ENCODE results near the gene VIP. TPM values are rescaled to one million over a fixed set of nuclear protein-coding genes. Genes with fewer than 3 reads are reported as not detected.

Gene VIP
- total and polyA plus RNA-seq, 2 of the 4 experiments (the other 2 are of a cell fraction), result not detected

DNA sequence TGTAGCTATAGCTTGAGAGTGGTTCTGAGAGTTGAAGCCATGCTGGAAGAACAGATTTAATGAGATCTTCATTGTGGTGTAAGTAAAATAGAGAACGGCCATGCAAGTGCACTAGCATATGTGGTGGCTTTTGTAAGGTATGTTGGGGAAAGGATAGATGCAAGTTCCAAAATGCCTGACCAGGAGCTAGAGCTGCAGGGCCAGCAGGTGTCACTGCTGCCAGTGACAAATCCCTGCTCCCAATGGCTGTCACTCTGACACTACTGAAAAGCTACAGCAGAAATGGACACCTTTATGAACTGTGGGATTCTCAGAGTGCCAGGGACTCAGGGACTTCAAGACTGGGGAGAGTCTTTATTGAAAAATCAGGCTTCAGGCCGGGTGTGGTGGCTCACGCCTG lies 23.1 kb upstream of the VIP start:
- no peak overlapping the region for H2AK9ac ChIP-seq (replicated peaks; ENCODE audit: low read depth, low read length, poor library complexity)
- no peak overlapping the region for H3K4me3 ChIP-seq (ENCODE audit: insufficient read depth, low read depth, low read length)
- no peak overlapping the region for H2AFZ ChIP-seq (replicated peaks; ENCODE audit: low read length, poor library complexity)
- H3K9me3 ChIP-seq (ENCODE audit: control insufficient read depth, insufficient read depth, low read length), result no peaks in the 10 kb centered on the region; the same call in 1 of the 2 replicates
- DNase-seq (no peak), ATAC-seq (ENCODE audit: low read depth) (no peak)
- H4K5ac ChIP-seq (ENCODE audit: low read depth, low read length), result no peak overlapping the region
- dilution Hi-C loops (cut with HindIII; ENCODE audit: low sequenced_read_pairs, unreplicated experiment), result no loop called here
- peaks cover 1% of the 10 kb centered on the region; the same call in 1 of the 2 replicates for H3K4me1 ChIP-seq (ENCODE audit: control insufficient read depth, insufficient read depth, low read length)
- no peak overlapping the region for H2AK5ac ChIP-seq (ENCODE audit: low read depth, low read length)
- TF ChIP-seq, protein P1, sequence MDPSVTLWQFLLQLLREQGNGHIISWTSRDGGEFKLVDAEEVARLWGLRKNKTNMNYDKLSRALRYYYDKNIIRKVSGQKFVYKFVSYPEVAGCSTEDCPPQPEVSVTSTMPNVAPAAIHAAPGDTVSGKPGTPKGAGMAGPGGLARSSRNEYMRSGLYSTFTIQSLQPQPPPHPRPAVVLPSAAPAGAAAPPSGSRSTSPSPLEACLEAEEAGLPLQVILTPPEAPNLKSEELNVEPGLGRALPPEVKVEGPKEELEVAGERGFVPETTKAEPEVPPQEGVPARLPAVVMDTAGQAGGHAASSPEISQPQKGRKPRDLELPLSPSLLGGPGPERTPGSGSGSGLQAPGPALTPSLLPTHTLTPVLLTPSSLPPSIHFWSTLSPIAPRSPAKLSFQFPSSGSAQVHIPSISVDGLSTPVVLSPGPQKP (IDR thresholded peaks at IDR 0.05; ENCODE audit: borderline replicate concordance, low read depth, low read length), result no peak
- TF ChIP-seq, protein P2, sequence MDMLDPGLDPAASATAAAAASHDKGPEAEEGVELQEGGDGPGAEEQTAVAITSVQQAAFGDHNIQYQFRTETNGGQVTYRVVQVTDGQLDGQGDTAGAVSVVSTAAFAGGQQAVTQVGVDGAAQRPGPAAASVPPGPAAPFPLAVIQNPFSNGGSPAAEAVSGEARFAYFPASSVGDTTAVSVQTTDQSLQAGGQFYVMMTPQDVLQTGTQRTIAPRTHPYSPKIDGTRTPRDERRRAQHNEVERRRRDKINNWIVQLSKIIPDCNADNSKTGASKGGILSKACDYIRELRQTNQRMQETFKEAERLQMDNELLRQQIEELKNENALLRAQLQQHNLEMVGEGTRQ (IDR thresholded peaks at IDR 0.05; ENCODE audit: low read depth, low read length), result no peak
- TF ChIP-seq BHLHE40 (IDR thresholded peaks at IDR 0.05; ENCODE audit: low read depth, low read length) (no peak), FOS (IDR thresholded peaks at IDR 0.05; ENCODE audit: low read depth, low read length) (no peak), MXI1 (IDR thresholded peaks at IDR 0.05; ENCODE audit: borderline replicate concordance, low read depth, low read length) (no peak), CEBPB (IDR thresholded peaks at IDR 0.05; ENCODE audit: low read depth, low read length) (no peak), MAFK (IDR thresholded peaks at IDR 0.05; ENCODE audit: low read depth, low read length) (no peak), RFX5 (IDR thresholded peaks at IDR 0.05; ENCODE audit: low read depth, low read length) (no peak), POLR2A (IDR thresholded peaks at IDR 0.05; ENCODE audit: low read depth, low read length) (no peak), RCOR1 (IDR thresholded peaks at IDR 0.05; ENCODE audit: insufficient replicate concordance, low read length) (no peak), MAZ (IDR thresholded peaks at IDR 0.05; ENCODE audit: borderline replicate concordance, low read depth, low read length) (no peak), NFE2L2 (IDR thresholded peaks at IDR 0.05; ENCODE audit: low read depth, low read length) (no peak), RAD21 (IDR thresholded peaks at IDR 0.05; ENCODE audit: low read length) (no peak), SMC3 (IDR thresholded peaks at IDR 0.05; ENCODE audit: low read depth, low read length) (no peak)
- TF ChIP-seq, protein P3, sequence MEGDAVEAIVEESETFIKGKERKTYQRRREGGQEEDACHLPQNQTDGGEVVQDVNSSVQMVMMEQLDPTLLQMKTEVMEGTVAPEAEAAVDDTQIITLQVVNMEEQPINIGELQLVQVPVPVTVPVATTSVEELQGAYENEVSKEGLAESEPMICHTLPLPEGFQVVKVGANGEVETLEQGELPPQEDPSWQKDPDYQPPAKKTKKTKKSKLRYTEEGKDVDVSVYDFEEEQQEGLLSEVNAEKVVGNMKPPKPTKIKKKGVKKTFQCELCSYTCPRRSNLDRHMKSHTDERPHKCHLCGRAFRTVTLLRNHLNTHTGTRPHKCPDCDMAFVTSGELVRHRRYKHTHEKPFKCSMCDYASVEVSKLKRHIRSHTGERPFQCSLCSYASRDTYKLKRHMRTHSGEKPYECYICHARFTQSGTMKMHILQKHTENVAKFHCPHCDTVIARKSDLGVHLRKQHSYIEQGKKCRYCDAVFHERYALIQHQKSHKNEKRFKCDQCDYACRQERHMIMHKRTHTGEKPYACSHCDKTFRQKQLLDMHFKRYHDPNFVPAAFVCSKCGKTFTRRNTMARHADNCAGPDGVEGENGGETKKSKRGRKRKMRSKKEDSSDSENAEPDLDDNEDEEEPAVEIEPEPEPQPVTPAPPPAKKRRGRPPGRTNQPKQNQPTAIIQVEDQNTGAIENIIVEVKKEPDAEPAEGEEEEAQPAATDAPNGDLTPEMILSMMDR (conservative IDR thresholded peaks at IDR 0.05; ENCODE audit: low read depth, low read length), result no peak
- no peak overlapping the region for H2BK5ac ChIP-seq (ENCODE audit: low read depth, low read length, poor library complexity, severe bottlenecking)
- no peak overlapping the region for H3K27ac ChIP-seq (ENCODE audit: insufficient read depth, low read length)
- H3K79me1 ChIP-seq (ENCODE audit: low read depth in 1 of 2, low read length in 2 of 2), result no peaks in the 10 kb centered on the region
- in situ Hi-C loops (cut with MboI; ENCODE audit: low sequenced_read_pairs), result no loop called here
- H4K91ac ChIP-seq (ENCODE audit: insufficient read depth, low read depth, low read length), result no peak overlapping the region
- no peak overlapping the region for H3K23ac ChIP-seq (ENCODE audit: low read depth, low read length)
- H3K56ac ChIP-seq (ENCODE audit: extremely low read depth, insufficient read depth, low read length), result no peak overlapping the region
- intact Hi-C loops (cut with micrococcal nuclease), result no loop called here
- no peak overlapping the region for H2BK15ac ChIP-seq (ENCODE audit: low read depth, low read length)
- H3K36me3 ChIP-seq (ENCODE audit: control insufficient read depth, insufficient read depth, low read length), result no peaks in the 10 kb centered on the region
- no peak overlapping the region for H2BK120ac ChIP-seq (ENCODE audit: low read depth, low read length)
- no peak overlapping the region for H2BK20ac ChIP-seq (ENCODE audit: low read depth, low read length)
- no peaks in the 10 kb centered on the region for H3K27me3 ChIP-seq (ENCODE audit: control insufficient read depth, insufficient read depth, low read length)
- ChIA-PET POLR2A (ENCODE audit: unreplicated experiment) (no interaction called here), CTCF (no interaction called here)
- no peak overlapping the region for H3K18ac ChIP-seq (ENCODE audit: low read depth, low read length)
- no peaks in the 10 kb centered on the region for H3K9me1 ChIP-seq (ENCODE audit: insufficient read depth, low read length)
- H3K14ac ChIP-seq (replicated peaks; ENCODE audit: low read depth, low read length), result no peak overlapping the region
- H3K9ac ChIP-seq (ENCODE audit: low read depth, low read length), result no peak overlapping the region
- H3K4me2 ChIP-seq (ENCODE audit: low read depth, low read length), result no peak overlapping the region
- BruUV-seq (replicated peaks), result no TSS peak
- WGBS, 2 experiments (ENCODE audit: extremely low coverage in 2 of 2, insufficient read length in 1 of 2), result 64% methylated on average over 1 of the region's 3 CpGs; no CpG with 5 or more reads in 1 of the 2 experiments
- no peak overlapping the region for H4K8ac ChIP-seq (ENCODE audit: low read depth in 2 of 2, low read length in 2 of 2)
- H3K4ac ChIP-seq (ENCODE audit: low read depth, low read length), result no peak overlapping the region
- H4K20me1 ChIP-seq (ENCODE audit: insufficient read depth, low read length), result no peaks in the 10 kb centered on the region
